Stimulated activated CD8-positive, alpha-beta memory T cell treated with anti-CD3 and anti-CD28 coated beads, Interleukin-7, amount 100 ng/mL, for 48 hours (primary cell): Measurements from ENCODE around the gene RCL1.
"Not testable (repeated sequence)": the region's sequence is repeated elsewhere in the genome, so short reads cannot be mapped to it uniquely, and the experiment has no call there.

Experiments
- DNase-seq, 2 donors: peaks; one replicate each; pipeline ENCODE4 v3.0.0-alpha.2; 2020; ENCODE audit warnings: low read depth in 1 of 2; ENCODE audit errors: extremely low read depth in 1 of 2

RCL1 gene

DNA sequence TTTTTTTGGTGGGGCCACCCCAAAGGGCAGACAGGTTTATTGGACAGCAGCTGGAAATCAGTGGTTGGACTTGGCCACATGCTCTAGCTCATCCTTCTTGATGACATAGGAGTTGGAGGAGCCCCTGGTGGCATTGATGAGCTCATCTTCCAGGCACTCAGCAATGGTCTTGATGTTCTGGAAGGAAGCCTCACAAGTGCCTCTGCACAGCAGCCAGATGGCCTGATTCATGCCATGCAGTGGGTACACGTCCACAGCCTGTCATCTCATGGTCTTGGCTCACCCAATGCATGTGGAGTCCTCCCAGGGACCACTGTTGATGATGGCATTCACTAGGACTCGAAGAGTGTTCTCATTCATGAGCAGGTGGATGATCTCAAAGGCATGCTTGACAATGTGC, 11.3 kb upstream of the RCL1 start:
- no peak for DNase-seq

GRCh38 chr9:4783191-4783590, 9.6 kb upstream of the RCL1 start:
- DNase-seq, result not testable (repeated sequence)

- no peak for DNase-seq
Measured at GRCh38 chr9:4784403-4784802, 8.3 kb upstream of the RCL1 start.

DNA sequence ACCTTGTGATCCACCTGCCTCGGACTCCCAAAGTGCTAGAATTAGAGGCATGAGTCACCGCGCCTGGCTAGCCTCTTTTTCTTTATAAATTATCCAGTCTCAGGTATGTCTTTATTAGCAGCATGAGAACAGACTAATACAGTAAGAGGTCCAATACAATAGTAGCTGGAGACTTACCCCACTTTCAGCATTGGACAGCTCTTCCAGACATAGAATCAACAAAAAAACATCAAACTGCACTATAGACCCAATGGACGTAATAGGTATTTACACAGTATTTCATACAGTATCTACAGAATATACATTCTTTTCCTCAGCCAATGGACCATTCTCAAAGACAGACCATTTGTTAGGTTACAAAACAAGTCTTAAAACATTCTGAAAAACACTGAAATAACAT, 6.1 kb upstream of the RCL1 start:
- no peak for DNase-seq

DNA sequence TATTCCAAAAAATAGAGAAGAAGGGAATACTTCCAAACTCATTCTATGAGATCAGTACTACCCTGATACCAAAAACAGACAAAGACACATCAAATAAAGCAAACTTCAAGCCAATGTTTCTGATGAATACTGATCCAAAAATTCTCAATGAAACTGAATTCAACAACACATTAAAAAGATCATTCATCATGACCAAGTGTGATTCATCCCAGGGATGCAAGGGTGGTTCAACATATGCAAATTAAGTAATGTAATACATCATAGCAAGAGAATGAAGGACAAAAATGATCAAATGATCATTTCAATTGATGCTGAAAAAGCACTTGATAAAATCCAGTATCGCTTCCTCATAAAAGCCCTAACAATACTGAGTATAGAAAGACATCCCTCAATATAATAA, 4.9 kb upstream of the RCL1 start:
- DNase-seq, result no peak

DNA sequence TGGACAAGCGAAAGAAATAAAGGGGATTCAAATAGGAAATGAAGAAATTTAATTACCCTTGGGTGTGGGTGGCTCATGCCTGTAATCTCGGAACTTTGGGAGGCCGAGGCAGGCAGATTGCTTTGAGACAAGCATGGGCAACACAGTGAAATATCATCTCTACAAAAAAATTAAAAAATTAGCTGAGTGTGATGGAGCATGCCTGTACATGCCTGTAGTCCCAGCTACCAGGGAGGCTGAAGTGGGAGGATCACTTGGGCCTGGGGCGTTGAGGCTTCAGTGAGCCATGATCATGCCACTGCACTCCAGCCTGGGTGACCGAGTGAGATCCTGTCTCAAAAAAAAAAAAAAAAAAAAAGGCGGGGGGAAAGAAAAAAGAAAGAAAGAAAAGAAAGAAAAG, 4.0 kb upstream of the RCL1 start:
- no peak for DNase-seq

- DNase-seq, result no peak
Measured at GRCh38 chr9:4792054-4792571, 631 bp upstream of the RCL1 start.

GRCh38 chr9:4793459-4794395, 983 bp downstream of the RCL1 start:
- no peak for DNase-seq

DNA sequence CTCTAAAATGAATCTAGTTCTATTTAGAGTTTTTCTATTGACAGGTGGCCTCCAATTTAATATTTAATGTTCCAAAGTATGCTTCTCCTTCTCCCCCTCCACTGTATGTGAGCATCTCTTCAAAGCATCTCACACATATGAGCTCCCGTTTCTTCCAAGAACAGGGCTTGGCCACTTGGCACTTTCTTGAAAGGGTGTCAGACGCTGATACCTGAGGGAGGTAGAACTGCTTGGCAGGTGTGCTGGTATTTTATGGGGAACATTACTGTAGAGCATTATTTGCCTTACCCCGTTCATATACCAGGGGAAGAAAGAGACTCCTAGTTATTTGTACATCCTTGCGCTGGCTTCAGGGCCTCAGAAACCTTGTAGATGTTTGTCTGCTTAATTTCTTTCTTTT, 1.9 kb downstream of the RCL1 start:
- DNase-seq, result no peak

- DNase-seq, result not testable (repeated sequence)
Measured at GRCh38 chr9:4795108-4795507, 2.4 kb downstream of the RCL1 start.

GRCh38 chr9:4796530-4796929, 3.8 kb downstream of the RCL1 start:
- no peak for DNase-seq

- no peak for DNase-seq
Measured at GRCh38 chr9:4796988-4797853, 4.5 kb downstream of the RCL1 start.

DNA sequence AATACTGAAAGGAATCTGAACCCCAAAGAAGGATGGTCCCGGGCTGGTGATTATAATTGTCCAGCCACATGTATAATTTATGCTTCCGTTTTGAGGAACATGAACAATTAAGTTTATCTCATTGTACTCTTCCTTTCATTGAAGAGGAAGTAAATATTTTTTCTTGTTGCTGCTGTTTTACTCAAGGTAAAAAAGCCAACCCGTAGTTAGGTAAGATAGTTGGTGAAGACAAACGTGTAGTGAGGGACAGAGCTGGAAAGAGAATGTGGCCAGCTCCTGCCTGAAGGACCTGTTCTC, 5.1 kb downstream of the RCL1 start:
- no peak for DNase-seq

GRCh38 chr9:4798281-4799032, 5.7 kb downstream of the RCL1 start:
- no peak for DNase-seq

DNA sequence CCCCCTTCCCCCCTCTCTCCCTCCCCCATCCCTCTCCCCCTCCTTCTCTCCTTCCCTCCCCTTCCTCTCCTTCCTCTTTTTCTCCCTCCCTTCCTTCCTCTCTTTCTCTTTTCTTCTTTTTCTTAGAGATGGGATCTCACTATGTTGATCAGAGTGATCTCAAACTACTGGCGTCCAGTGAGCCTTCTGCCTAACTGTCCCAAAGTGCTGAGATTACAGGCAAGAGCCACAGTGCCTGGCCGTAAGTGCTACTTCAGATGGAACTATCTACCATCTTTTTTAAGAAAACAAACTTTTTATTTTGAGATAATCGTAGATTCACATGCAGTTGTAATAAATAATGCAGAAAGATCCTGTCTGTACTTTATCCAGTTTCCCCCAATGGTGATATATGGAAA, 6.3 kb downstream of the RCL1 start:
- no peak for DNase-seq

DNA sequence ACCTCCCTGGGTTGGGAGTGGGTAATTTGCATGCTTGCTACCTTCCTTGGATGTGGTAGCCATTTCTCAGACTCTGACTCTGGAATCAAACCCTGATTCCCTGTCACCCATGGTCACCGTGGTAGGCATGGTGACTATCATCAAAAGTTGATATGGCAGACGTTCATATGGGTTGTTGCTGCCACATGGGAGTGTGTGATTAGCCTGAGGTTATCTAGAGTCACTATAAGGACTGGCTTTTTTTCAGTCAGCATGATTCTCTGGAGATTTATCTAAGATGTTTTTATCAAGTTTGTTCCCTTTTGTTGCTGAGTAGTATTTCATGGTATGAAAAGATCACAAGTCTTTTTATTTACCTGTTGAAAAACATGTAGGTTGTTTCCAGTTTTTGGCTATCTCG, 7.0 kb downstream of the RCL1 start:
- DNase-seq, result no peak

DNA sequence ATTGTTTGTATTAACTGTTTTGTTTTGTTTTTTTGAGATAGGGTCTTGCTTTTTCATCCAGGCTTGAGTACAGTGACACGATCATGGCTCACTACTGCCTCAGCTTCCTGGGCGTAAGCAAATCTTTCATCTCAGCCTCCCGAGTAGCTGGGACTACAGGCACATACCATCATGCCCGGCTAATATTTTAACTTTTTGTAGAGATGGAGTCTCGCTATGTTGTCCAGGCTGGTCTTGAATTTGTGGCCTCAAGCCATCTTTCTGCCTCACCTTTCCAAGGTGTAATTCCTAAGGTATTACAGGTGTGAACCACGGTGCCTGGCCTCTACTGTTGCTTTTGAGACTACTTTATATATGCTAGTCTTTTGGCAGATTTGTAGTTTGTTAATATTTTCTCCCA, 8.4 kb downstream of the RCL1 start:
- no peak for DNase-seq

- DNase-seq, result no peak
Measured at GRCh38 chr9:4803670-4804530, 11.2 kb downstream of the RCL1 start.

DNA sequence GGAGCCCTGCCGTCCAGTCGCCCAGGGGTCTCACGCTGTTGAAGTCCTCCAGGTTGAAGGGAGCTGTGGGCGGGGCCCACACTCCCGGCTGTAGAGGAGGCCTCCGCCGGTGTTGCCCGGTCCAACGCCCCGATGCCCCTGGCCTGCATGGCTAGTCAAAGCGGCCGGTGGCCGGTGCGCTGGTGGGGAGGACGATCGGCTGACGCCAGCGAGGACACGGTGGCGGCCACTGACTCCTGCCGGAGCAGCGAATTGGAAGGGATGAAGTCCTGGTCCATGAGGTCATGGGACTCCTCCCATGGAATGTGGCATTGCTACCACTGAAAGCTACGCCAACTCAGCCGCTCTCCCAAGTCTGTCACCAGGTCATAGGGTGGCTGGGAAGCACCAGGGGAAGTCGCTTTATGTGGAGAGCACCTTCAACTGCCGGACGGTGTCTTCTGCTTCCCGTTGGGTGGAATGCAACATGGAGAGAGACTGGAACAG, 11.8 kb downstream of the RCL1 start:
- no peak for DNase-seq
